GM20431 (cell line): ENCODE results near the gene COMMD4.

Experiments used
- in situ Hi-C: fragments of 300-500 bp; cut with MseI, MboI; formaldehyde crosslinking; loops from one replicate; pipeline ENCODE4 v1.15.0; 2020; ENCODE audit warnings: low sequenced_read_pairs; ENCODE audit not compliant: unreplicated experiment

Gene COMMD4

DNA sequence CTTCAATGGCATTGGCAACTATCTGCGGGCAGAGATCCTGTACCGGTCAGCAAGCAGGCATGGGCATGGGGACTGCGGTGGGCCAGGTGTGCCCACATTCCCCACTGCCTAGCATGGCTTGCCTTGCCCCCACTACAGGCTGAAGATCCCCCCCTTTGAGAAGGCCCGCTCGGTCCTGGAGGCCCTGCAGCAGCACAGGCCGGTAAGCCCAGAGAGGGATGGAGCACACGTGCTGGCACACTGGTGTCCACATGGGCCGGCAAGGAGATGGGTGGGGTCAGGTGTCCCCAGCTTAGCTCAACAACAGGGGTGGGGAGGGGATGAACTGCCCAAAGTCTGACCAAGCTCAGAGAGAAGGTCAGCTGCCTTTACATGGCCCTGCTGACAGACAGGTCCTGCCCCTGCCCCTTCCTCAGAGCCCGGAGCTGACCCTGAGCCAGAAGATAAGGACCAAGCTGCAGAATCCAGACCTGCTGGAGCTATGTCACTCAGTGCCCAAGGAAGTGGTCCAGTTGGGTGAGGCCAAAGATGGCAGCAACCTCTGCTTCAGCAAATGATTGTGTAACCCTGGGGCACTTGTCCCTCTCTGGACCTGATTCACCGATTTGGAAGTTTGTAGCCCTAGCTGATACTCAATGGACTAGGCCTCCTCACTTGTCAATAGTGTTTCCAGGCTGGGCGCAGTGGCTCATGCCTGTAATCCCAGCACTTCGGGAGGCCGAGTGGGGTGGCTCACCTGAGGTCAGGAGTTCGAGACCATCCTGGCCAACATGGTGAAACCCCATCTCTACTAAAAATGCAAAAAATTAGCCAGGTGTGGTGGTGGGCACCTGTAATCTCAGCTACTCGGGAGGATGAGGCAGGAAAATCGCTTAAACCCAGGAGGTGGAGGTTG lies 16.6 kb downstream of the COMMD4 start:
- in situ Hi-C loops: loop anchor here (25.0 kb wide), 1 partner anchor 310 kb away; no protein-coding TSS in a partner anchor

- in situ Hi-C loops: loop anchor here (25.0 kb wide), 1 partner anchor 309 kb away; no protein-coding TSS in a partner anchor
Measured at GRCh38 chr15:75353604-75354003, 17.7 kb downstream of the COMMD4 start.

DNA sequence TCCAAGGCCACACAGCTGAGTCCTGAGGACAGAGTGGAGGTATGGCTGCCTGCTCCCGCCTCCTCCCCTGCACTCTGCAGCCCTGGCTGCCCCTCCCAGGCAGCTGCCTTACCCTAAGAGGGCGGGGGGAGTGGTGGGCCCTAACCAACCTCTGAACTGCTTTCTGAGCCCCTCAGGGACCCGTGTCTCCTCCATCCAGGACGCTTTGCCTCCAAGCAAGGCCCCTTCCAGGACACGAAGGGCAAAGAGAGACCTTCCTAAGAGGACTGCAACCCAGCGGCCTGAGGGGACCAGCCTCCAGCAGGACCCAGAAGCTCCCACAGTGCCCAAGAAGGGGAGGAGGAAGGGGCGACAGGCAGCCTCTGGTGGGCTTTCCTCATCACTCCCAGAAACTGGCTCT lies 18.6 kb downstream of the COMMD4 start:
- in situ Hi-C loops: loop anchor here (25.0 kb wide), 1 partner anchor 308 kb away; no protein-coding TSS in a partner anchor

DNA sequence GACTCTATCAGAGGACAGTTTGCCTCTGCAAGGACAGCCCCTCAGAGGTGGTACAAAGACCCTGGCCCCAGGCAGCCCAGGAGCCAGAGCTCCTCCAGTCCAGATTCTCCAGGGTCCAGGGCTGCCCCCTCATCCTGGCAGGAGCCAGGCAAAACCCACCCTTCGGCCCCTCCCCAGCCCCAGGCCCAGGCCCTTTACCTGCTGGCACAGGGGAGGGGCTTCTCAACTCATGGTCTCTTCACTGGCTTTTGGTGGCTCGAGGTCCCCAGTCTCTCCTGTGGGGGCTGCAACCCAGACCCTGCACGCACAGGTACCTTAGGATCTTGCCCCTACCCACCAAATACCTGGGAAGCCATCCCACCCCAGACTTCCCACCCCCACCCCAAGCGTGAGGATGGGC lies 19.5 kb downstream of the COMMD4 start:
- in situ Hi-C loops: loop anchor here (25.0 kb wide), 1 partner anchor 307 kb away; no protein-coding TSS in a partner anchor

DNA sequence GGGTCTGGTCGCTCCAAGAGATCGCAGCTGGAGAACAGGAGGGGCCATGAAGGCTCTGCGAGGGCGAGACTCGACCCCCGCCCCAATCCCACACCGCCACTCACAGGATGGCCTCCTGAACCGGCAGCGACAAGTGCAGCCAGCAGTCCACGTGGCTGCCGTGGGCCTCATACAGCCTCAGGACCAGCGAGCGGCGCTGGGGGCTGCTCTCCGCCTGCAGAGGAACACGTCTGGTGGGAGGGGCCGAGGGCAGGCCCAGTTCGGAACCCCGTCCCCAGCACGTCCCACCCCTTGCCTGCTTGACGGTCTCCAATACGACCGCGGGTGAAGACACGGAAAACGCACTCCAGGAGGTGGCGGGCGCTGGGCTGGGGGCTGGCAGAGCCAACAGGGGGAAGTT lies 20.1 kb downstream of the COMMD4 start:
- in situ Hi-C loops: loop anchor here (25.0 kb wide), 1 partner anchor 306 kb away; no protein-coding TSS in a partner anchor

GRCh38 chr15:75356517-75356916 lies 20.7 kb downstream of the COMMD4 start:
- in situ Hi-C loops: loop anchor here (25.0 kb wide), 1 partner anchor 306 kb away; no protein-coding TSS in a partner anchor

GRCh38 chr15:75357976-75358673 lies 22.3 kb downstream of the COMMD4 start:
- in situ Hi-C loops: loop anchor here (25.0 kb wide), 1 partner anchor 304 kb away; no protein-coding TSS in a partner anchor

- in situ Hi-C loops: loop anchor here (25.0 kb wide), 1 partner anchor 303 kb away; no protein-coding TSS in a partner anchor
Measured at GRCh38 chr15:75358771-75359536, 23.1 kb downstream of the COMMD4 start.

GRCh38 chr15:75359537-75360250 lies 23.8 kb downstream of the COMMD4 start:
- in situ Hi-C loops: loop anchor here (25.0 kb wide), 1 partner anchor 303 kb away; no protein-coding TSS in a partner anchor

GRCh38 chr15:75360391-75360790 lies 24.5 kb downstream of the COMMD4 start:
- in situ Hi-C loops: loop anchor here (25.0 kb wide), 1 partner anchor 302 kb away; no protein-coding TSS in a partner anchor

GRCh38 chr15:75360856-75361255 lies 25.0 kb downstream of the COMMD4 start:
- in situ Hi-C loops: loop anchor here (25.0 kb wide), 1 partner anchor 301 kb away; no protein-coding TSS in a partner anchor

- in situ Hi-C loops: loop anchor here (25.0 kb wide), 1 partner anchor 301 kb away; no protein-coding TSS in a partner anchor
Measured at GRCh38 chr15:75361361-75361988, 25.6 kb downstream of the COMMD4 start.

- in situ Hi-C loops: loop anchor here (25.0 kb wide), 1 partner anchor 300 kb away; no protein-coding TSS in a partner anchor
Measured at GRCh38 chr15:75361989-75362641, 26.3 kb downstream of the COMMD4 start.

- in situ Hi-C loops: loop anchor here (25.0 kb wide), 1 partner anchor 300 kb away; no protein-coding TSS in a partner anchor
Measured at GRCh38 chr15:75362642-75363249, 26.9 kb downstream of the COMMD4 start.

GRCh38 chr15:75363786-75364185 lies 27.9 kb downstream of the COMMD4 start:
- in situ Hi-C loops: loop anchor here (25.0 kb wide), 1 partner anchor 299 kb away; no protein-coding TSS in a partner anchor

DNA sequence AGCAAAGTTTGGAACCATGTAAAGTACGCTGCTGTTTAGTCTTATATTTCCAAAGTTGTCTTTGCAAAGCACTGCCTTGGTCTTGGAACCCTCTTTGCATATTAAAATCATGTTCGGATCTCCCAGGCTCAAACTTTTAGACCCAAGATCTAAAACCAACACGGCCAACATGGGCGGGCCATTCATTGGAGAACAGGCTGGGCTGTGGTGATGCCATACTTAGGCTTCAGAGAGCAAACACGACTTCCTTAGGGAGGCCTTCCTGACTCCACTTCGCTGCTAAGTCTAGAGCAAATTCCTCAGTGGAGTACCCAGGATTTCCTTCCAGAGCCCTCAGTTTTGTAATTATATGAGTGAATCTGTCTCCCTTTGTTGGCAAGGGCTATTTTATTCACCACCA lies 29.0 kb downstream of the COMMD4 start:
- in situ Hi-C loops: loop anchor here (25.0 kb wide), 1 partner anchor 297 kb away; no protein-coding TSS in a partner anchor

DNA sequence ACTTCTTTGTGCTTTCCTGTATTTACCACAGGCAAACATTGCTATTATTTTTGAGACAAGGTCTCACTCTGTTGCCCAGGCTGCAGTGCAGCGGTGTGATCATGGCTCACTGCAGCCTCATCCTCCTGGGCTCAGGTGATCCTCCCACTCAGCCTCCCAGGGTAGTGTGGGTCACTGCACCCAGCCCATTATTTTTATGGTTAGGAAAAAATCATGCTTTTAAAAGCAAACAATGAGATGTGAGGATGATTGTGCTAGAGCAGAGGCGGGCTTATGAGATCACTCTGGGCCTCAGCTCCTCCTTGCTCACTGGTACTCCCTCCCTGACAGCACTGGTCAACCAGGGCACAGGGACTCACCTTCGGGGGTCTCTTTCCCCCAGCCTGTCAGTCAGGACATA lies 30.3 kb downstream of the COMMD4 start:
- in situ Hi-C loops: loop anchor here (25.0 kb wide), 1 partner anchor 296 kb away; no protein-coding TSS in a partner anchor
